ENCODE measurements around the gene F7.

DNA sequence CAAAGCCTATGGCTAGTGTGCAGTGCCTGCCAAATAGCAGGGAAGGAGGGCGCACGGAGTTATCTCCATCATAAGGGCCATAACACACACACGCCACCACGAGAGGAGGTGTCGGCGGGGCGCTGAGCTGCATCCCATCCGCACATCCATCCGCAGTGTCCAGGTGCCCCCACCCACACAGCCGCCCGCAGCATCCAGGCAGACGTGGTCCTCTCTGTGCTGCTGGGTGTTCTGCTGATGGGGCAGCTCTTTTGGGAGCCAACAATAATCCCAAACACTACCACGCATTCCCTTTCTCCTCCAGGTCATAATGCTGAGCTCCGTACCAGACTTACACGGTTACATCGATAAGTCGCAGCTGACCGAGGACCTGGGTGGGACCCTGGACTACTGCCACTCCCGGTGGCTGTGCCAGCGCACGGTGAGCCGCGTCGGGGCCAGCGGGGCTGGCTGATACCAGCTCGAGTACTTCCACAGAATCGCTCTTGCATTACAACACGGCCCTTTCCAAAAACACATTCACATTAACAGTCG lies 41.5 kb upstream of the F7 start:
- TF ChIP-seq, protein P1, sequence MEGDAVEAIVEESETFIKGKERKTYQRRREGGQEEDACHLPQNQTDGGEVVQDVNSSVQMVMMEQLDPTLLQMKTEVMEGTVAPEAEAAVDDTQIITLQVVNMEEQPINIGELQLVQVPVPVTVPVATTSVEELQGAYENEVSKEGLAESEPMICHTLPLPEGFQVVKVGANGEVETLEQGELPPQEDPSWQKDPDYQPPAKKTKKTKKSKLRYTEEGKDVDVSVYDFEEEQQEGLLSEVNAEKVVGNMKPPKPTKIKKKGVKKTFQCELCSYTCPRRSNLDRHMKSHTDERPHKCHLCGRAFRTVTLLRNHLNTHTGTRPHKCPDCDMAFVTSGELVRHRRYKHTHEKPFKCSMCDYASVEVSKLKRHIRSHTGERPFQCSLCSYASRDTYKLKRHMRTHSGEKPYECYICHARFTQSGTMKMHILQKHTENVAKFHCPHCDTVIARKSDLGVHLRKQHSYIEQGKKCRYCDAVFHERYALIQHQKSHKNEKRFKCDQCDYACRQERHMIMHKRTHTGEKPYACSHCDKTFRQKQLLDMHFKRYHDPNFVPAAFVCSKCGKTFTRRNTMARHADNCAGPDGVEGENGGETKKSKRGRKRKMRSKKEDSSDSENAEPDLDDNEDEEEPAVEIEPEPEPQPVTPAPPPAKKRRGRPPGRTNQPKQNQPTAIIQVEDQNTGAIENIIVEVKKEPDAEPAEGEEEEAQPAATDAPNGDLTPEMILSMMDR (IDR thresholded peaks at IDR 0.05), result no peak
- TF ChIP-seq POLR2A (IDR thresholded peaks at IDR 0.05), result no peak

Data from body of pancreas (tissue), 4 donors.